ENCODE results near the gene PRR5L. TPM values are rescaled to one million over a fixed set of nuclear protein-coding genes. Genes with fewer than 3 reads are reported as not detected.

Gene PRR5L
- total and polyA plus RNA-seq, 2 donors (not counting 1 experiment from before 2014, with no cell fraction given): 4.0 to 5.9 TPM

- Histone ChIP-seq H3K9ac (ENCODE audit: low read length) (no peak overlapping the region), H3K4me2 (replicated peaks; ENCODE audit: low read depth, low read length, poor library complexity, severe bottlenecking) (no peak overlapping the region), H3K27me3 (replicated peaks in 1 of 4; ENCODE audit: control extremely low read depth in 1 of 4, control insufficient read depth in 3 of 4, insufficient read depth in 4 of 4, low read length in 3 of 4) (no peaks in the 10 kb centered on the region), H3K27ac (ENCODE audit: low read length in 2 of 2) (no peak overlapping the region), H3K36me3 (replicated peaks in 1 of 2; ENCODE audit: control extremely low read depth in 1 of 2, control insufficient read depth in 1 of 2, extremely low read depth in 1 of 2, insufficient read depth in 2 of 2, low read length in 1 of 2) (peaks cover 19 to 79% of the 10 kb centered on the region in 2 experiments), H2AFZ (ENCODE audit: insufficient read depth, low read depth, low read length, poor library complexity, severe bottlenecking) (no peak overlapping the region), H4K20me1 (ENCODE audit: control insufficient read depth, insufficient read depth, low read length, poor library complexity, severe bottlenecking) (peaks cover 5% of the 10 kb centered on the region), H3K9me3 (ENCODE audit: control extremely low read depth in 1 of 3, control insufficient read depth in 2 of 3, insufficient read depth in 1 of 3, low read length in 2 of 3) (peaks cover 0 to 3% (median 3%) of the 10 kb centered on the region in 3 donors), H3K79me2 (ENCODE audit: control insufficient read depth, insufficient read depth, low read length) (peaks cover 4% of the 10 kb centered on the region), H3K4me3 (ENCODE audit: control extremely low read depth in 1 of 5, extremely low read depth in 1 of 5, insufficient read depth in 1 of 5, low read depth in 2 of 5, low read length in 4 of 5) (no peak overlapping the region), H3K4me1 (ENCODE audit: control insufficient read depth in 2 of 2, insufficient read depth in 2 of 2, low read length in 2 of 2) (no peaks in the 10 kb centered on the region)
- TF ChIP-seq EZH2 (IDR thresholded peaks at IDR 0.05; ENCODE audit: borderline replicate concordance, insufficient read depth, low read depth, low read length, poor library complexity, severe bottlenecking) (no peak), CTCF (IDR thresholded peaks at IDR 0.05) (no peak)
- Mint-ChIP-seq H3K9me3 (ENCODE audit: insufficient read depth) (no peaks in the 10 kb centered on the region), H3K4me3 (no peak overlapping the region), H3K27ac (no peak overlapping the region), H3K4me1 (no peaks in the 10 kb centered on the region), H3K27me3 (no peaks in the 10 kb centered on the region)
- ChIA-PET CTCF (interaction anchor here (0.8 to 2.3 kb wide), 5 partner anchors 8 to 449 kb away, joined by 3 to 13 read pairs (median 4); no protein-coding TSS in a partner anchor), POLR2A (no interaction called here)
- DNase-seq (no peak), ATAC-seq (ENCODE audit: low read depth) (no peak)
- 98% methylated on average over 6 of the region's 7 CpGs for WGBS (ENCODE audit: insufficient coverage)
- intact Hi-C loops (cut with micrococcal nuclease): no loop called here
Measured at GRCh38 chr11:36274414-36274813, 21.7 kb upstream of the PRR5L start.

GRCh38 chr11:36278531-36279282, 17.4 kb upstream of the PRR5L start:
- Histone ChIP-seq H3K4me1 (ENCODE audit: control insufficient read depth in 2 of 2, insufficient read depth in 2 of 2, low read length in 2 of 2) (no peaks in the 10 kb centered on the region), H2AFZ (ENCODE audit: insufficient read depth, low read depth, low read length, poor library complexity, severe bottlenecking) (no peak overlapping the region), H3K9me3 (ENCODE audit: control extremely low read depth in 1 of 3, control insufficient read depth in 2 of 3, insufficient read depth in 1 of 3, low read length in 2 of 3) (peaks cover 0 to 7% (median 6%) of the 10 kb centered on the region in 3 donors), H3K9ac (ENCODE audit: low read length) (no peak overlapping the region), H3K4me2 (replicated peaks; ENCODE audit: low read depth, low read length, poor library complexity, severe bottlenecking) (no peak overlapping the region), H4K20me1 (ENCODE audit: control insufficient read depth, insufficient read depth, low read length, poor library complexity, severe bottlenecking) (peaks cover 34% of the 10 kb centered on the region), H3K4me3 (ENCODE audit: control extremely low read depth in 1 of 5, extremely low read depth in 1 of 5, insufficient read depth in 1 of 5, low read depth in 2 of 5, low read length in 4 of 5) (no peak overlapping the region), H3K27ac (ENCODE audit: low read length in 2 of 2) (no peak overlapping the region), H3K36me3 (replicated peaks in 1 of 2; ENCODE audit: control extremely low read depth in 1 of 2, control insufficient read depth in 1 of 2, extremely low read depth in 1 of 2, insufficient read depth in 2 of 2, low read length in 1 of 2) (peaks cover 12 to 52% of the 10 kb centered on the region in 2 experiments), H3K27me3 (replicated peaks in 1 of 4; ENCODE audit: control extremely low read depth in 1 of 4, control insufficient read depth in 3 of 4, insufficient read depth in 4 of 4, low read length in 3 of 4) (no peaks in the 10 kb centered on the region), H3K79me2 (ENCODE audit: control insufficient read depth, insufficient read depth, low read length) (peaks cover 33% of the 10 kb centered on the region)
- POLR2A ChIA-PET: no interaction called here
- Mint-ChIP-seq H3K27ac (no peak overlapping the region), H3K4me1 (peaks cover 3% of the 10 kb centered on the region), H3K27me3 (no peaks in the 10 kb centered on the region), H3K9me3 (ENCODE audit: insufficient read depth) (peaks cover 6% of the 10 kb centered on the region), H3K4me3 (no peak overlapping the region)
- 99% methylated on average over 10 of the region's 13 CpGs for WGBS (ENCODE audit: insufficient coverage)
- ATAC-seq (ENCODE audit: low read depth) (no peak), DNase-seq (no peak)
- intact Hi-C loops (cut with micrococcal nuclease): no loop called here
- TF ChIP-seq EZH2 (IDR thresholded peaks at IDR 0.05; ENCODE audit: borderline replicate concordance, insufficient read depth, low read depth, low read length, poor library complexity, severe bottlenecking) (no peak), CTCF (IDR thresholded peaks at IDR 0.05) (no peak)
- CTCF ChIA-PET: interaction anchor here (1.8 kb wide), 1 partner anchor 214 kb away, joined by 6 read pairs; no protein-coding TSS in a partner anchor
